Brain microvascular endothelial cell (primary cell): ENCODE results near the gene ISL1.

Experiments
- DNase-seq: peaks from one replicate; pipeline ENCODE4 v3.0.0-alpha.2; 2020
- H3K27ac ChIP-seq: fragments of 250-450 bp; sonication (Bioruptor Pico); 2 replicates; pipeline ENCODE4 v1.5.1; 2020; ENCODE audit warnings: mild to moderate bottlenecking, moderate library complexity
- H3K27me3 ChIP-seq: fragments of 250-450 bp; sonication (Bioruptor Pico); replicated peaks from 2 replicates; pipeline ENCODE4 v1.5.1; 2020; ENCODE audit warnings: mild to moderate bottlenecking
- H3K36me3 ChIP-seq: fragments of 250-450 bp; sonication (Bioruptor Pico); replicated peaks from 2 replicates; pipeline ENCODE4 v1.5.1; 2020; ENCODE audit warnings: mild to moderate bottlenecking
- H3K4me3 ChIP-seq: 2 replicates; pipeline ENCODE4 v1.5.1; 2011; ENCODE audit warnings: low read depth, mild to moderate bottlenecking, control low read depth, low read length, moderate library complexity
- in situ Hi-C: cut with HindIII; loops from 2 replicates; pipeline ENCODE4 v1.10.0; 2017; ENCODE audit warnings: low sequenced_read_pairs, low pct_ligation_motif_present
- TF ChIP-seq, protein P1 (sequence below): IDR thresholded peaks from 2 replicates; pipeline ENCODE4 v1.5.1; 2011; ENCODE audit warnings: low read depth, mild to moderate bottlenecking, moderate library complexity, low read length, control low read depth, inconsistent platforms; ENCODE audit errors: missing control alignments

ISL1 gene

GRCh38 chr5:51394609-51395008 lies 11.4 kb downstream of the ISL1 start:
- no peak for DNase-seq
- Histone ChIP-seq H3K27me3 (peaks cover 25% of the 10 kb centered on the region), H3K36me3 (no peaks in the 10 kb centered on the region), H3K27ac (no peak overlapping the region), H3K4me3 (no peak overlapping the region)
- in situ Hi-C loops = no loop called here
- TF ChIP-seq, protein P1, sequence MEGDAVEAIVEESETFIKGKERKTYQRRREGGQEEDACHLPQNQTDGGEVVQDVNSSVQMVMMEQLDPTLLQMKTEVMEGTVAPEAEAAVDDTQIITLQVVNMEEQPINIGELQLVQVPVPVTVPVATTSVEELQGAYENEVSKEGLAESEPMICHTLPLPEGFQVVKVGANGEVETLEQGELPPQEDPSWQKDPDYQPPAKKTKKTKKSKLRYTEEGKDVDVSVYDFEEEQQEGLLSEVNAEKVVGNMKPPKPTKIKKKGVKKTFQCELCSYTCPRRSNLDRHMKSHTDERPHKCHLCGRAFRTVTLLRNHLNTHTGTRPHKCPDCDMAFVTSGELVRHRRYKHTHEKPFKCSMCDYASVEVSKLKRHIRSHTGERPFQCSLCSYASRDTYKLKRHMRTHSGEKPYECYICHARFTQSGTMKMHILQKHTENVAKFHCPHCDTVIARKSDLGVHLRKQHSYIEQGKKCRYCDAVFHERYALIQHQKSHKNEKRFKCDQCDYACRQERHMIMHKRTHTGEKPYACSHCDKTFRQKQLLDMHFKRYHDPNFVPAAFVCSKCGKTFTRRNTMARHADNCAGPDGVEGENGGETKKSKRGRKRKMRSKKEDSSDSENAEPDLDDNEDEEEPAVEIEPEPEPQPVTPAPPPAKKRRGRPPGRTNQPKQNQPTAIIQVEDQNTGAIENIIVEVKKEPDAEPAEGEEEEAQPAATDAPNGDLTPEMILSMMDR = no peak

GRCh38 chr5:51395245-51395644 lies 12.0 kb downstream of the ISL1 start:
- in situ Hi-C loops = no loop called here
- H3K27me3 ChIP-seq = peaks cover 18% of the 10 kb centered on the region
- TF ChIP-seq, protein P1 = no peak
- no peak overlapping the region for H3K27ac ChIP-seq
- no peaks in the 10 kb centered on the region for H3K36me3 ChIP-seq
- H3K4me3 ChIP-seq = no peak overlapping the region
- DNase-seq = no peak

GRCh38 chr5:51395666-51396356 lies 12.6 kb downstream of the ISL1 start:
- Histone ChIP-seq H3K27ac (no peak overlapping the region), H3K4me3 (no peak overlapping the region), H3K27me3 (peaks cover 15% of the 10 kb centered on the region), H3K36me3 (no peaks in the 10 kb centered on the region)
- TF ChIP-seq, protein P1 = no peak
- in situ Hi-C loops = no loop called here
- no peak for DNase-seq

GRCh38 chr5:51396797-51397196 lies 13.5 kb downstream of the ISL1 start:
- Histone ChIP-seq H3K36me3 (no peaks in the 10 kb centered on the region), H3K27ac (no peak overlapping the region), H3K27me3 (peaks cover 10% of the 10 kb centered on the region), H3K4me3 (no peak overlapping the region)
- TF ChIP-seq, protein P1 = no peak
- DNase-seq = no peak
- in situ Hi-C loops = no loop called here

DNA sequence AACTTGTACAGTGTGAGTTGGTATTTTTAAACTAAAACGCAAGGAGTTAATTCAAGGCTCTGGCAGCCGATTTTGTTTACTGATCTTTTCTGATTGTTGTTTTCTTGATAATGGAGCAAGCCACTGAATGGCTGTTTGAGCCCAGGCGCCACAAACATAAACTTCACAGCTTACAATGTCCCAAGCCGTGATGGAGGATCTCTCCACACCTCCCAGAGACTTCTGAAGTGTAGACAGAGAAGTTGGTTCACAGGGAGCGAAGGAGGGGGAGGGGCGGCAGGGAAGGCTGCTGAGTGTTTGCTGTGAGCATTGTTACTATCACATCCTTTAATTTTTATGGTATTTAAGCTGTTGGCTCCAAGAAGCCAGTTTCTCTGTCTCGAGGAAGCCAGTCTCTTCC lies 14.7 kb downstream of the ISL1 start:
- H3K27me3 ChIP-seq = peaks cover 10% of the 10 kb centered on the region
- H3K4me3 ChIP-seq = no peak overlapping the region
- in situ Hi-C loops = no loop called here
- H3K36me3 ChIP-seq = no peaks in the 10 kb centered on the region
- TF ChIP-seq, protein P1 = no peak
- H3K27ac ChIP-seq = no peak overlapping the region
- no peak for DNase-seq
